NCI-H128 (cell line): Measurements from ENCODE around the gene CEP295NL.
"Not testable (repeated sequence)": the region's sequence is repeated elsewhere in the genome, so short reads cannot be mapped to it uniquely, and the experiment has no call there.

ENCODE experiments used
- DNase-seq: peaks from one replicate; lab custom pipeline; 2025; ENCODE audit not compliant: unreplicated experiment; lab: John Stamatoyannopoulos, UW

Gene CEP295NL

GRCh38 chr17:78891406-78892061 lies 11.5 kb downstream of the CEP295NL start:
- no peak for DNase-seq

GRCh38 chr17:78890498-78890897 lies 12.5 kb downstream of the CEP295NL start:
- DNase-seq = no peak

GRCh38 chr17:78890096-78890495 lies 12.9 kb downstream of the CEP295NL start:
- DNase-seq = not testable (repeated sequence)

- DNase-seq = no peak
These were observed 13.5 kb downstream of the CEP295NL start for GRCh38 chr17:78889531-78889930.

- no peak for DNase-seq
These were observed 14.0 kb downstream of the CEP295NL start for GRCh38 chr17:78888941-78889518.

GRCh38 chr17:78886954-78887353 lies 16.0 kb downstream of the CEP295NL start:
- no peak for DNase-seq

GRCh38 chr17:78885956-78886355 lies 17.0 kb downstream of the CEP295NL start:
- no peak for DNase-seq

GRCh38 chr17:78884876-78885667 lies 17.9 kb downstream of the CEP295NL start:
- DNase-seq = no peak

- no peak for DNase-seq
These were observed 18.7 kb downstream of the CEP295NL start for GRCh38 chr17:78884148-78884825.

- DNase-seq = no peak
These were observed 19.4 kb downstream of the CEP295NL start for GRCh38 chr17:78883533-78884131.

GRCh38 chr17:78883089-78883532 lies 19.9 kb downstream of the CEP295NL start:
- no peak for DNase-seq

GRCh38 chr17:78882540-78883088 lies 20.4 kb downstream of the CEP295NL start:
- no peak for DNase-seq

- DNase-seq = no peak
These were observed 23.3 kb downstream of the CEP295NL start for GRCh38 chr17:78879635-78880186.

- no peak for DNase-seq
These were observed 24.0 kb downstream of the CEP295NL start for GRCh38 chr17:78878871-78879527.

- DNase-seq = no peak
These were observed 24.7 kb downstream of the CEP295NL start for GRCh38 chr17:78878261-78878660.

- not testable (repeated sequence) for DNase-seq
These were observed 26.0 kb downstream of the CEP295NL start for GRCh38 chr17:78876954-78877517.

GRCh38 chr17:78876094-78876597 lies 26.9 kb downstream of the CEP295NL start:
- DNase-seq = no peak

- DNase-seq = no peak
These were observed 27.5 kb downstream of the CEP295NL start for GRCh38 chr17:78875363-78876093.
